ENCODE data around the gene SKI. TPM values are rescaled to one million over a fixed set of nuclear protein-coding genes. Genes with fewer than 3 reads are reported as not detected.

Gene SKI
- polyA plus RNA-seq, 1 donor = 46.1 TPM

DNA sequence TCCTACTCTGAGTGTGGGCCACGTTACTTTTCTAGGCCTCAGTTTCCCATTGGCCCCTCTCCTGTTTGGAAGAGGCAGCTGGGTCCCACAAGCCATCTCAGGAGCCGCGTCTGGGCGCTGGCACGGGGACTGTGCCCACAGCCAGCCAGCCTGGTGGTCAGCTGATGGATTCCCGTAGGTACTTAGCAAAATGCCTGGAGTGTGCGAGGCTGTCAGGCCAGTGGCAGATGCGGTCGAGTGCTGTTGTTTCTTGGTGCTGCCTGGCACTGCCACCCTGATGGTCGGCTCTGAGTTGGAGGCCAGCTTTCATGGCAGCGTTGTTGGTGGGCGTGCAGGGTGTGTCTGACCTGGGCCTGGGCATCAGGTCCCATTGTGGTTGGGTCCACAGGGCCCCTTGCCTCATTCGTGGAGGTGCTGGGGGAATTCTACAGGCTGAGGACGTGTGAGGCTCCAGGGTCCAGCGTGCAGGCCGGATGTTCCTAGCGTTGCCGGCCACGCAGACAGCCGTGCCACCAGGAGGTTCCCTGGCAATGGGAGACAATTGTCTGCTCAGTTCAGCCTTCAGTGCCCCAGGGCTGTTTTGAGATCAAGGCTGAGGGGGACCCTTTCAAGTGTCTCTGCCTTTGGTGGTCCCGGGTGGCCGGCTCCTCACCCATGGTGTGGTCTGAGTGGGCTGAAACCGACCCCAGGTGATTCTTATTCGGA lies 20.9 kb downstream of the SKI start:
- peaks cover 15% of the 10 kb centered on the region for H3K36me3 ChIP-seq (ENCODE audit: control insufficient read depth, insufficient read depth, low read length)
- peaks cover 3% of the 10 kb centered on the region for H3K9me3 ChIP-seq (ENCODE audit: control insufficient read depth, low read depth, low read length)
- no peaks in the 10 kb centered on the region for H3K27me3 ChIP-seq (ENCODE audit: control insufficient read depth, insufficient read depth, low read length)
- no peak for DNase-seq
- no peak overlapping the region for H3K4me3 ChIP-seq (ENCODE audit: low read length)
- WGBS (ENCODE audit: insufficient coverage, low lambda C conversion rate) = no CpG with 5 or more reads among the region's 24 CpGs
- peaks cover 59% of the 10 kb centered on the region for H3K4me1 ChIP-seq (ENCODE audit: control insufficient read depth, insufficient read depth, low read length)
- peak overlapping the region; percentile 81 for H3K27ac ChIP-seq (ENCODE audit: low read length)

DNA sequence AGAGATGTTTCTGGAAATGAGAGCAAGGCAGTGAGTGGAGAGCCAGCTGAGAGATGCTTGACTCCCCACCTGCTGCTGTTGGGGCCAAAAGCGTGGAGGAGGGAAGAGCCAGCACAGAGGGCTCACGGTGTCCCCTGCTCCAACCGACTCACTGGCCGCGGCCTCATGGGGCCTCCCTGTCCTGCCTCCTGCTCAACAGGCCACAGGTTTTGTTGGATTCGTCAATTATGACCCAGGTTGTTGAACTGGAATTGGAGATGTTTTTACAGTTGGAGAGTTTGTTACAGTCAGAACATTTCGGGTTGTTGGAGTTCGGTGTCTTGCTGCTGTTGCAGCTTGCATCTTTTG lies 21.4 kb downstream of the SKI start:
- no peak for DNase-seq
- H3K4me3 ChIP-seq (ENCODE audit: low read length) = no peak overlapping the region
- peak overlapping the region; percentile 81 for H3K27ac ChIP-seq (ENCODE audit: low read length)
- no peaks in the 10 kb centered on the region for H3K27me3 ChIP-seq (ENCODE audit: control insufficient read depth, insufficient read depth, low read length)
- H3K4me1 ChIP-seq (ENCODE audit: control insufficient read depth, insufficient read depth, low read length) = peaks cover 59% of the 10 kb centered on the region
- H3K9me3 ChIP-seq (ENCODE audit: control insufficient read depth, low read depth, low read length) = peaks cover 5% of the 10 kb centered on the region
- WGBS (ENCODE audit: insufficient coverage, low lambda C conversion rate) = 60% methylated on average over 1 of the region's 8 CpGs
- H3K36me3 ChIP-seq (ENCODE audit: control insufficient read depth, insufficient read depth, low read length) = peaks cover 19% of the 10 kb centered on the region

DNA sequence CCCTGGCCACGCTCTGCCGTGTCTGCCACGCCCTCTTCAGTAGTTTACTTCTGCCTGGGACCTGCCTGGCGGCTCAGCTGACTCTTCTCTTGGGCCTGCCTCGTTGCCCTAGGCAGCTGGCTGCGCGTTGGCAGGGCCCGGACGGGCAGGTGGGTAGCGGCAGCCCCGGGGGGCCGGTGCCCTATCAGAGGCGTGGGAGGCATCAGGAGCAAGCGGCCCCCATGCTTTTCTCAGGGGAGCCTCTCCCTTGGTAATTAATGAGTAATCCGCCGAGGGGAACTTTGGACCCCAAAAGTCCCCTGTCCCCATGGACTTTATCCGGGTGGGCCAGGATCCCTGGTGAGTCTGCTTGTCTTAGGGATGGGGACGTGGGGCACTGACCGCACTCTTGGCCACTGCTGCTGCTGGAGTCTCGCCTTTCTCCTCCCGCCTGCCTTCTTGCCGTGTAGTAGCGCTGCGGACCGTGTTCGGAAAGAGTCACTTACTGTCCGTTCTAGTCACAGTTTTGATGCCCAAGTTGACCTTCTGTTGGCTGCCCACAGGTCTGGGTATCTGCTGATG lies 22.7 kb downstream of the SKI start:
- Histone ChIP-seq H3K36me3 (ENCODE audit: control insufficient read depth, insufficient read depth, low read length) (peaks cover 19% of the 10 kb centered on the region), H3K4me3 (ENCODE audit: low read length) (peak overlapping the region; percentile 9), H3K4me1 (ENCODE audit: control insufficient read depth, insufficient read depth, low read length) (peaks cover 59% of the 10 kb centered on the region), H3K27ac (ENCODE audit: low read length) (peak overlapping the region; percentile 67), H3K9me3 (ENCODE audit: control insufficient read depth, low read depth, low read length) (peaks cover 5% of the 10 kb centered on the region), H3K27me3 (ENCODE audit: control insufficient read depth, insufficient read depth, low read length) (no peaks in the 10 kb centered on the region)
- peak; percentile 77 to 91 for DNase-seq
- no CpG with 5 or more reads among the region's 27 CpGs for WGBS (ENCODE audit: insufficient coverage, low lambda C conversion rate)

DNA sequence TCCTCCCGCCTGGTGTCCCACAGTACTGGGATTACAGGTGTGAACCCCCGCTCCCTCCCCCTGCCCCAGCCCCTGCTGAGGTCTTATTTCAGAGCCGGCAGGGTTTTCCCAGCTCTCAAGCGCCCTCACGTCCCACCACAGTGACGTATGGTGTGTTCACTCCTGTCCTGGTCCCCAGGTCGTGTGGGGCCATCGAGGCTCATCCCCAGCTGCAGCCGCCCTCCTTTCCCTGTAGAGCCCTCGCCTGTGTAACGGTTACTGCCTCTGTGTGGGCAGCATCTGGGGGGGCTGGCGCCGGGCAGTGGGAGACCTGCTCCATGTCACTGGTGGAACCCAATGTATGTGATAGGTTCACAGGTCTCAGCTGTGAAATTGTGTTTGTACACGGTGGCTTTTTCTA lies 23.2 kb downstream of the SKI start:
- no peak for DNase-seq
- Histone ChIP-seq H3K27ac (ENCODE audit: low read length) (peak overlapping the region; percentile 67), H3K36me3 (ENCODE audit: control insufficient read depth, insufficient read depth, low read length) (peaks cover 20% of the 10 kb centered on the region), H3K4me1 (ENCODE audit: control insufficient read depth, insufficient read depth, low read length) (peaks cover 57% of the 10 kb centered on the region), H3K9me3 (ENCODE audit: control insufficient read depth, low read depth, low read length) (peaks cover 7% of the 10 kb centered on the region), H3K27me3 (ENCODE audit: control insufficient read depth, insufficient read depth, low read length) (no peaks in the 10 kb centered on the region), H3K4me3 (ENCODE audit: low read length) (no peak overlapping the region)
- WGBS (ENCODE audit: insufficient coverage, low lambda C conversion rate) = no CpG with 5 or more reads among the region's 14 CpGs

DNA sequence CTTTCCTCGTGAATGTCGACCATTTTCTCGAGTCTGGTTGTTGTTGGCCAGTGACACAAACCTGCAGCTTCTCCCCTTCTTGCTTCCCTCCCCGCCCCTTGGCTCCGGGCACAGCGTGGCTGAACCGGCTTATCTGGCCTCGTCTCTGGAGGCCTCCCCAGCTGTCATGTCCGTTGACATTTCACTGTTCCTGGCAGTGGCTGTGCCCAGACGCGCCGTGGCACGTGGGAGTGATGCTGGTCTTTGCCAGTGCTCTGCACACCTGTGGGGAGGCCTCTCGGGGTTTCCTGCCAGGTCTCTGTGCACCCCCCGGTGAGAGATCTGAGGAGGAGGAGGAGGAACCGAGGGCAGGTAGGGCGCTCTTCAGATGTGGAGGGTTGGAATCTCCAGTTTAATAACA lies 23.7 kb downstream of the SKI start:
- Histone ChIP-seq H3K36me3 (ENCODE audit: control insufficient read depth, insufficient read depth, low read length) (peaks cover 21% of the 10 kb centered on the region), H3K27me3 (ENCODE audit: control insufficient read depth, insufficient read depth, low read length) (no peaks in the 10 kb centered on the region), H3K4me1 (ENCODE audit: control insufficient read depth, insufficient read depth, low read length) (peaks cover 53% of the 10 kb centered on the region), H3K4me3 (ENCODE audit: low read length) (no peak overlapping the region), H3K9me3 (ENCODE audit: control insufficient read depth, low read depth, low read length) (peaks cover 7% of the 10 kb centered on the region), H3K27ac (ENCODE audit: low read length) (peak overlapping the region; percentile 67)
- peak in 1 of 2 donors; percentile 48 for DNase-seq
- no CpG with 5 or more reads among the region's 17 CpGs for WGBS (ENCODE audit: insufficient coverage, low lambda C conversion rate)

DNA sequence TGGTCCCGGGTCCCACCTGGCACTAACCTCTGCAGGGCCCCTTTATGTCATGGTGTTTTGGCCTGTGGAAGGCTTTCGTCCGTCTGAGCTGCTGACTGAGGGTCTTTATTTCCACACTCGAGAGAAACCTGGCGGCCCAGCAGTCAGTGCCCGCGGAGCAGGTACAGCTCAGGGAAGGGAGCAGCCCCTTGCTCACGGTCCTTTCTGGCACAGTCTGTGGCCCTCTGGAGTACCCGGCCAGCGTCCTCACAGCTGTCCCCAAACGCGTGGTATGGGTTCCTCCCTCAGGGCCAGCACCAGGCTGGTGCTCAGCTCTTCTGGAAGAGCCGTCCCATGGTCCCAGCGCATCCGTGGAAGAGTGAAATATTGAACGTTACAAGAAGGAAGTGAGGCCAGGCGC lies 24.3 kb downstream of the SKI start:
- Histone ChIP-seq H3K4me3 (ENCODE audit: low read length) (no peak overlapping the region), H3K36me3 (ENCODE audit: control insufficient read depth, insufficient read depth, low read length) (peaks cover 21% of the 10 kb centered on the region), H3K9me3 (ENCODE audit: control insufficient read depth, low read depth, low read length) (peaks cover 10% of the 10 kb centered on the region), H3K27me3 (ENCODE audit: control insufficient read depth, insufficient read depth, low read length) (no peaks in the 10 kb centered on the region), H3K27ac (ENCODE audit: low read length) (no peak overlapping the region), H3K4me1 (ENCODE audit: control insufficient read depth, insufficient read depth, low read length) (peaks cover 49% of the 10 kb centered on the region)
- no peak for DNase-seq
- no CpG with 5 or more reads among the region's 17 CpGs for WGBS (ENCODE audit: insufficient coverage, low lambda C conversion rate)

DNA sequence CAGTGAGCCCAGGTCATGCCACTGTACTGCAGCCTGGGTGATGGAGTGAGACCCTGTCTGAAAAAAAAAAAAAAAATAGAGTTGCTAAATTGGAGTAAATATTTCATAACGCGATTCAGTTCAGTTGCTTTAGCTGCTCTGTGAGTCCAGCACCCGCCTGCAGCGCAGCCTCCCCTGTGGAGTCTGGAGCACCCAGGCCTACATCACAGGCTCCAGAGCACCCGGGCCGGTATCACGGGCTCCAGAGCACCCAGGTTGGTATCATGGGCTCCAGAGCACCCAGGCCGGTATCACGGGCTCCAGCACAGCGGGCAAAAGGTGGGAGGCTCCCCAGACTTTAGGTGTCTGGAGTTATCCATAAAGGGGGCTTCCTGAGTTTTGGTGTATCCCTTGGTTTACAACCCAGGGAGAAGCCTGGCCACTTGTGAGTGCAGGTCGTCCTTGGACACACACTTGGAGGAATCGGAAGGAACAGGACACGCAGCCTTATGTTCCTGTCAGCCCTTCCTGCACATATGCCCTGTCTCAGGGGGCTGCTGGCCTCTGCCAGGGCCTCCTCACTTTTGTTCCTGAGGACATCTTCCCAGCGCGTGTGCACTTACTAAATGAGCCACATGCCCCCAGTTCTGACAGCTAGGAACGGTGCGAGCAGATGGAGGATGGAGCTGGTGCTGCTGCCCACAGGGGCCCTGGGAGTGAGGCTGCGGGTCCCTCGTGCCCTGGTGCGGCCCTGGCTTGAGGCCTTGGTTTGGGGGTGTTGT lies 25.1 kb downstream of the SKI start:
- no peak overlapping the region for H3K27ac ChIP-seq (ENCODE audit: low read length)
- peaks cover 21% of the 10 kb centered on the region for H3K36me3 ChIP-seq (ENCODE audit: control insufficient read depth, insufficient read depth, low read length)
- peaks cover 47% of the 10 kb centered on the region for H3K4me1 ChIP-seq (ENCODE audit: control insufficient read depth, insufficient read depth, low read length)
- DNase-seq = no peak
- H3K4me3 ChIP-seq (ENCODE audit: low read length) = no peak overlapping the region
- H3K9me3 ChIP-seq (ENCODE audit: control insufficient read depth, low read depth, low read length) = peaks cover 10% of the 10 kb centered on the region
- H3K27me3 ChIP-seq (ENCODE audit: control insufficient read depth, insufficient read depth, low read length) = no peaks in the 10 kb centered on the region
- WGBS (ENCODE audit: insufficient coverage, low lambda C conversion rate) = no CpG with 5 or more reads among the region's 20 CpGs

DNA sequence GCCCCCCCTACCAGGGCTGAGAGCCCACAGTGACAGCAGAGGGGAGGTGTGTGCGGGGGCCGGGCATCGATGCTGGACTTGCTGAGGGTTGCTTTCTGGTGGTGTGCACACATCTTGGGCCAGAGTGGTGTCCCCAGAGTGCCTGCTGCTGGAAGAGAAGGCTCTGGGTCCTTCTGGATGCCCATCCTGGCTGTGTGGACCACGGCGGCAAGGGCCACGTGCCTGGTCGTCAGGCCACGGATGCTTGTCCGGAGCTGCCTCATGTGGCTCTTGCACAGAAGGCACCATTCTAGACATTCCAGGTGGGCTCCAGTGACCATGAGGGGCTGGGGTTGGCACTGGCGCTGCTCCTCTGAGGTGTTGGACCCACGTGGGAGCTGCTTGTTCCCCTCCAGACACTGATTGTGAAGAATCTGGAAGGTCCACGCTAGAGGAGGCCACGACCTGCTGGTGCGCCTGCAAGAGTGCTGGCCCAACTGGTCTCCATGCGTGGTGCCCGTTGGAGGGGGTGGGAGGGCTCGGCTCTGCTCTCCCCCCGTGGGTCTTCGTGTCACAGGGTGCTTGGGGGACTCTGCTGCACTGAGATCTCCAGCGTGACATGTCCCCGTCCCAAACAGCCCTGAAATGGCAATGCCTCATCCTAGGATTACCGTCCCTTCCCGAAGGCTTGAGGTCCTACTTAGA lies 25.8 kb downstream of the SKI start:
- Histone ChIP-seq H3K36me3 (ENCODE audit: control insufficient read depth, insufficient read depth, low read length) (peaks cover 21% of the 10 kb centered on the region), H3K4me3 (ENCODE audit: low read length) (no peak overlapping the region), H3K27ac (ENCODE audit: low read length) (no peak overlapping the region), H3K4me1 (ENCODE audit: control insufficient read depth, insufficient read depth, low read length) (peaks cover 47% of the 10 kb centered on the region), H3K27me3 (ENCODE audit: control insufficient read depth, insufficient read depth, low read length) (no peaks in the 10 kb centered on the region), H3K9me3 (ENCODE audit: control insufficient read depth, low read depth, low read length) (peaks cover 10% of the 10 kb centered on the region)
- no peak for DNase-seq
- WGBS (ENCODE audit: insufficient coverage, low lambda C conversion rate) = no CpG with 5 or more reads among the region's 23 CpGs

DNA sequence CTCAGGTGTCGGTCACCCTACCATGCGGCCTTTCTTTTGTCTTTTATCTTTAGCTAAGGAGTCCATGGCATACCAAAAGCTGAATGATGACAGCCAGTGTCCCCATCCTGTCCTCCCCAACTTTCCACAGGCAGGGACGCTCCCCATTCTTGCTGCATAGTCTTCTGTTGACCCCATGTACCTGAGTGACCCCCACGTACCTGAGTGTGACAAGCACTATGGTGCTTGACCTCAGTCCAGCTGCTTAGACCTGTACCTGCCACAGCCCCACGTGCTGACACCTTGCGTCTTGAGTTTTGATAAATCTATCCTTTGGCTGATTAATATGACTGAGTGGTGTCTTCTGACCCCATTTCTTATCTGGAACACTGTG lies 26.9 kb downstream of the SKI start:
- peaks cover 10% of the 10 kb centered on the region for H3K9me3 ChIP-seq (ENCODE audit: control insufficient read depth, low read depth, low read length)
- H3K4me3 ChIP-seq (ENCODE audit: low read length) = no peak overlapping the region
- H3K27ac ChIP-seq (ENCODE audit: low read length) = peak overlapping the region; percentile 38
- peaks cover 40% of the 10 kb centered on the region for H3K4me1 ChIP-seq (ENCODE audit: control insufficient read depth, insufficient read depth, low read length)
- DNase-seq = no peak
- H3K36me3 ChIP-seq (ENCODE audit: control insufficient read depth, insufficient read depth, low read length) = peaks cover 18% of the 10 kb centered on the region
- no CpG with 5 or more reads among the region's 6 CpGs for WGBS (ENCODE audit: insufficient coverage, low lambda C conversion rate)
- H3K27me3 ChIP-seq (ENCODE audit: control insufficient read depth, insufficient read depth, low read length) = no peaks in the 10 kb centered on the region
